H1 (cell line): ENCODE results near the gene PLEKHA4. TPM values are rescaled to one million over a fixed set of nuclear protein-coding genes. Genes with fewer than 3 reads are reported as not detected.
"Not testable (repeated sequence)": the region's sequence is repeated elsewhere in the genome, so short reads cannot be mapped to it uniquely, and the experiment has no call there.

Source experiments
- CTCF ChIA-PET: fragments of 300-600 bp; sonication (Branson Sonifier 250); formaldehyde crosslinking; loops from one replicate; lab custom pipeline; 2021; ENCODE audit not compliant: partially characterized antibody; lab: Charles Lee
- POLR2A ChIA-PET: fragments of 300-600 bp; sonication (Branson Sonifier 250); formaldehyde crosslinking; loops from one replicate; lab custom pipeline; 2021; ENCODE audit warnings: inconsistent platforms; ENCODE audit not compliant: partially characterized antibody; lab: Charles Lee
- DNase-seq, 2 experiments: peaks; one replicate each; pipeline versions ENCODE4 v3.0.0 to v3.0.0-alpha.2; 2010 to 2022; ENCODE audit warnings: low spot score in 2 of 2, low read depth in 1 of 2, mixed read lengths in 1 of 2
- FAIRE-seq: peaks from 2 replicates; lab custom pipeline; 2011; peaks lifted over from hg19 to GRCh38; lab: Jason Lieb, UNC
- H2AFZ ChIP-seq: 2 replicates; pipeline ENCODE4 v1.8.1; 2012; ENCODE audit warnings: low read length, inconsistent platforms
- H2AK5ac ChIP-seq: 2 replicates; pipeline ENCODE4 v1.6.1; 2013; ENCODE audit warnings: low read depth, low read length
- H2BK120ac ChIP-seq: replicated peaks from 2 replicates; pipeline ENCODE3; 2013; ENCODE audit warnings: low read depth, low read length, inconsistent platforms
- H2BK12ac ChIP-seq: 2 replicates; pipeline ENCODE4 v1.6.1; 2013; ENCODE audit warnings: low read depth, low read length
- H2BK15ac ChIP-seq: 2 replicates; pipeline ENCODE4 v1.6.1; 2013; ENCODE audit warnings: low read length
- H2BK20ac ChIP-seq: 2 replicates; pipeline ENCODE4 v1.6.1; 2013; ENCODE audit warnings: low read length
- H2BK5ac ChIP-seq: 2 replicates; pipeline ENCODE4 v1.6.1; 2013; ENCODE audit warnings: low read depth, low read length
- H3K14ac ChIP-seq: 2 replicates; pipeline ENCODE4 v1.6.1; 2013; ENCODE audit warnings: inconsistent platforms; ENCODE audit not compliant: insufficient read length
- H3K18ac ChIP-seq: 2 replicates; pipeline ENCODE4 v1.6.1; 2013; ENCODE audit warnings: low read length; ENCODE audit errors: extremely low read depth
- H3K23ac ChIP-seq: 2 replicates; pipeline ENCODE4 v1.6.1; 2013; ENCODE audit warnings: inconsistent platforms; ENCODE audit not compliant: insufficient read length
- H3K23me2 ChIP-seq: 2 replicates; pipeline ENCODE4 v1.6.1; 2013; ENCODE audit warnings: low read depth, low read length
- H3K27ac ChIP-seq: 2 replicates; pipeline ENCODE4 v1.6.1; 2011; ENCODE audit warnings: low read depth, low read length, inconsistent platforms
- H3K27me3 ChIP-seq, 4 experiments: replicated peaks in 1 of 4; 1 replicate in 1 of 4; 2 replicates in 3 of 4; pipeline versions ENCODE4 v1.6.1 to v1.8.1; 2011 to 2013; ENCODE audit warnings: low read length in 3 of 4, mild to moderate bottlenecking in 3 of 4, inconsistent platforms in 2 of 4, mixed read lengths in 2 of 4, moderate library complexity in 1 of 4; ENCODE audit not compliant: control insufficient read depth in 3 of 4, insufficient read depth in 3 of 4; ENCODE audit errors: extremely low read depth in 1 of 4
- H3K36me3 ChIP-seq, 4 experiments: 2 replicates each; pipeline versions ENCODE4 v1.6.1 to v1.8.1; 2011 to 2013; ENCODE audit warnings: mild to moderate bottlenecking in 4 of 4, low read length in 3 of 4, moderate library complexity in 2 of 4, control low read depth in 1 of 4, inconsistent platforms in 1 of 4; ENCODE audit not compliant: insufficient read depth in 4 of 4, control insufficient read depth in 2 of 4
- H3K4ac ChIP-seq: replicated peaks from 2 replicates; pipeline ENCODE3; 2013; ENCODE audit warnings: low read length, low read depth, mixed read lengths, inconsistent platforms; ENCODE audit not compliant: insufficient read length
- H3K4me1 ChIP-seq, 4 experiments: replicated peaks in 1 of 4; 1 replicate in 1 of 4; 2 replicates in 3 of 4; pipeline versions ENCODE4 v1.6.1 to v1.8.1; 2011 to 2013; ENCODE audit warnings: low read length in 3 of 4, inconsistent platforms in 2 of 4, mixed read lengths in 1 of 4; ENCODE audit not compliant: insufficient read depth in 4 of 4, control insufficient read depth in 3 of 4
- H3K4me2 ChIP-seq, 2 experiments: 2 replicates each; pipeline versions ENCODE4 v1.6.1 to v1.8.1; 2011 to 2013; ENCODE audit warnings: low read depth in 2 of 2, low read length in 2 of 2, control low read depth in 1 of 2, inconsistent platforms in 1 of 2, mild to moderate bottlenecking in 1 of 2; ENCODE audit not compliant: insufficient read depth in 1 of 2
- H3K4me3 ChIP-seq, 4 experiments: fragments of 200-600, 300-600 bp in 1 of 4; sonication (generic), shearing (Covaris generic), sonication (Bioruptor Twin) in 1 of 4; 2 replicates each; pipeline versions ENCODE4 v1.5.1 to v1.8.1; 2011 to 2016; ENCODE audit warnings: low read length in 4 of 4, low read depth in 3 of 4, control low read depth in 2 of 4, inconsistent platforms in 2 of 4, mild to moderate bottlenecking in 2 of 4, mixed read lengths in 1 of 4, moderate library complexity in 1 of 4; ENCODE audit not compliant: insufficient read depth in 2 of 4; ENCODE audit errors: extremely low read depth in 1 of 4
- H3K56ac ChIP-seq: replicated peaks from 2 replicates; pipeline ENCODE3; 2013; ENCODE audit warnings: low read depth, mild to moderate bottlenecking, mixed read lengths, low read length, inconsistent platforms; ENCODE audit not compliant: insufficient read length
- H3K79me1 ChIP-seq: 2 replicates; pipeline ENCODE4 v1.6.1; 2013; ENCODE audit warnings: low read depth, low read length, control low read depth
- H3K79me2 ChIP-seq, 2 experiments: 2 replicates each; pipeline versions ENCODE4 v1.6.1 to v1.8.1; 2012 to 2013; ENCODE audit warnings: low read length in 2 of 2, mild to moderate bottlenecking in 2 of 2, inconsistent platforms in 1 of 2; ENCODE audit not compliant: insufficient read depth in 2 of 2, control insufficient read depth in 1 of 2
- H3K9ac ChIP-seq, 4 experiments: replicated peaks in 1 of 4; 1 replicate in 1 of 4; 2 replicates in 3 of 4; pipeline versions ENCODE4 v1.6.1 to v1.8.1; 2011 to 2013; ENCODE audit warnings: low read depth in 3 of 4, low read length in 3 of 4, control low read depth in 2 of 4, mild to moderate bottlenecking in 2 of 4, moderate library complexity in 2 of 4, inconsistent platforms in 1 of 4; ENCODE audit errors: extremely low read depth in 1 of 4
- H3K9me3 ChIP-seq, 2 experiments: 2 replicates each; pipeline versions ENCODE4 v1.6.1 to v1.8.1; 2012 to 2013; ENCODE audit warnings: mild to moderate bottlenecking in 2 of 2, moderate library complexity in 2 of 2, control low read depth in 1 of 2, inconsistent platforms in 1 of 2, low read depth in 1 of 2, low read length in 1 of 2, mixed read lengths in 1 of 2; ENCODE audit not compliant: insufficient read depth in 2 of 2
- H4K20me1 ChIP-seq, 2 experiments: replicated peaks in 1 of 2; 2 replicates each; pipeline versions ENCODE3 to v1.8.1; 2011 to 2013; ENCODE audit warnings: inconsistent platforms in 2 of 2, low read length in 2 of 2, mild to moderate bottlenecking in 1 of 2; ENCODE audit not compliant: insufficient read depth in 2 of 2, control insufficient read depth in 1 of 2
- H4K5ac ChIP-seq: 2 replicates; pipeline ENCODE4 v1.6.1; 2013; ENCODE audit warnings: low read length, low read depth, mixed read lengths, inconsistent platforms; ENCODE audit not compliant: insufficient read length
- H4K8ac ChIP-seq: 2 replicates; pipeline ENCODE4 v1.8.0; 2013; ENCODE audit warnings: mild to moderate bottlenecking, moderate library complexity, low read length, inconsistent platforms; ENCODE audit not compliant: insufficient read depth; ENCODE audit errors: extremely low read depth
- H4K91ac ChIP-seq: replicated peaks from 2 replicates; pipeline ENCODE3; 2013; ENCODE audit warnings: low read length, mixed read lengths, inconsistent platforms; ENCODE audit not compliant: insufficient read length
- WGBS, 2 experiments: shearing (Covaris generic) in 1 of 2; methylation state at CpG; one replicate each; pipeline versions ENCODE4 v1.1.6 to v1.1.7; 2013 to 2015; ENCODE audit warnings: low lambda C conversion rate in 2 of 2, mixed read lengths in 2 of 2, inconsistent platforms in 1 of 2, low coverage in 1 of 2, missing lambda C conversion rate in 1 of 2; ENCODE audit not compliant: insufficient replicate concordance in 2 of 2, insufficient coverage in 1 of 2, insufficient read length in 1 of 2; ENCODE audit errors: extremely low coverage in 1 of 2, missing lambda C conversion rate in 1 of 2; 5-methylcytosine and 5-hydroxymethylcytosine counted together
- polyA plus RNA-seq, 7 experiments: library from polyadenylated mRNA; depleted of rRNA in 3 of 7; stranded (reverse) in 5 of 7; unstranded in 2 of 7; fragments of >200 nt in 5 of 7; fragments of 200-250 nt in 2 of 7; gene quantifications; 1 replicate in 5 of 7; 2 replicates in 1 of 7; 4 replicates in 1 of 7; pipeline versions ENCODE4 v1.2.1 to v1.2.3, GENCODE V29; 2011 to 2013; ENCODE audit warnings: missing spikeins in 2 of 7, mixed read lengths in 2 of 7
- total RNA-seq: library from RNA; stranded (reverse); fragmentation: NEBNext Ultra II Directional; extraction: Animal tissue kit (Norgen Biotek cat#: 25700); gene quantifications from 2 replicates; pipeline ENCODE4 v1.2.1, GENCODE V29; 2021

Gene PLEKHA4
- total and polyA plus RNA-seq, 2 of the 8 experiments (the other 6 are each of a cell fraction or from before 2014, with no cell fraction given), result 8.2 to 18.0 TPM

GRCh38 chr19:48903788-48904187 is 35.4 kb upstream of the PLEKHA4 start:
- not testable (repeated sequence) for H3K4ac ChIP-seq, H2BK5ac ChIP-seq, H3K4me3 ChIP-seq, H4K5ac ChIP-seq, H2BK20ac ChIP-seq, H3K79me1 ChIP-seq, FAIRE-seq, H3K9ac ChIP-seq, H3K18ac ChIP-seq, H3K23me2 ChIP-seq, H3K14ac ChIP-seq, H2BK15ac ChIP-seq, H3K4me2 ChIP-seq, H2BK12ac ChIP-seq, H3K4me1 ChIP-seq, DNase-seq, H2BK120ac ChIP-seq, H3K27me3 ChIP-seq, H3K9me3 ChIP-seq, H3K23ac ChIP-seq, H2AK5ac ChIP-seq, H4K8ac ChIP-seq, H2AFZ ChIP-seq, H4K20me1 ChIP-seq, H4K91ac ChIP-seq, H3K27ac ChIP-seq
- Histone ChIP-seq H3K36me3 (peaks cover 4 to 21% (median 11%) of the 10 kb centered on the region in 4 experiments; a peak in 6 of 8 replicates), H3K56ac (peak overlapping the region; percentile 32), H3K79me2 (peaks cover 0 to 15% of the 10 kb centered on the region in 2 experiments; a peak in 2 of 4 replicates)
- POLR2A ChIA-PET, result interaction anchor here (2.0 kb wide), 1 partner anchor 12 kb away, joined by 6 read pairs; no protein-coding TSS in a partner anchor
- CTCF ChIA-PET, result interaction anchor here (0.7 to 1.6 kb wide), 2 partner anchors 30 to 171 kb away, joined by 3 read pairs; no protein-coding TSS in a partner anchor

- H3K56ac ChIP-seq, H2BK20ac ChIP-seq, H3K79me1 ChIP-seq, H3K18ac ChIP-seq, H3K14ac ChIP-seq, H3K27me3 ChIP-seq, H3K9me3 ChIP-seq, H4K8ac ChIP-seq, H2BK12ac ChIP-seq, H2BK5ac ChIP-seq, H3K9ac ChIP-seq, H4K20me1 ChIP-seq, H3K4me1 ChIP-seq, H4K91ac ChIP-seq, H3K4ac ChIP-seq, H3K27ac ChIP-seq, DNase-seq, H4K5ac ChIP-seq, FAIRE-seq, H2BK120ac ChIP-seq, H2AFZ ChIP-seq, H2AK5ac ChIP-seq, H3K23me2 ChIP-seq, H3K4me3 ChIP-seq, H3K23ac ChIP-seq, H3K4me2 ChIP-seq, H2BK15ac ChIP-seq: not testable (repeated sequence)
- ChIA-PET CTCF (interaction anchor here (1.1 to 1.6 kb wide), 4 partner anchors 9 to 68 kb away, joined by 3 to 4 read pairs (median 3); no protein-coding TSS in a partner anchor), POLR2A (interaction anchor here (1.3 kb wide), 1 partner anchor 65 kb away, joined by 3 read pairs; no protein-coding TSS in a partner anchor)
- WGBS, 2 experiments, result 98% methylated on average over 6 of the region's 7 CpGs; no CpG with 5 or more reads in 1 of the 2 experiments
- H3K36me3 ChIP-seq, result peaks cover 2 to 18% (median 10%) of the 10 kb centered on the region in 4 experiments; a peak in 5 of 8 replicates
- H3K79me2 ChIP-seq, result peaks cover 0 to 15% of the 10 kb centered on the region in 2 experiments; a peak in 2 of 4 replicates
These were observed 33.9 kb upstream of the PLEKHA4 start for GRCh38 chr19:48902291-48902690.
